Immature natural killer cell (primary cell): ENCODE data around the gene MEFV. TPM values are rescaled to one million over a fixed set of nuclear protein-coding genes. Genes with fewer than 3 reads are reported as not detected.
"Not testable (repeated sequence)": the region's sequence is repeated elsewhere in the genome, so short reads cannot be mapped to it uniquely, and the experiment has no call there.

Source experiments
- DNase-seq, 3 donors: peaks; one replicate each; pipeline ENCODE4 v3.0.0; 2022; ENCODE audit warnings: mixed read lengths in 1 of 3
- H3K27ac Mint-ChIP-seq, 6 donors: one replicate each; pipeline ENCODE4 v1.8.0; 2020; ENCODE audit warnings: mixed read lengths in 6 of 6, mild to moderate bottlenecking in 5 of 6, inconsistent platforms in 4 of 6, moderate library complexity in 3 of 6
- H3K27me3 Mint-ChIP-seq, 3 donors: one replicate each; pipeline ENCODE4 v1.8.0; 2020 to 2021; ENCODE audit warnings: low read depth in 3 of 3, mild to moderate bottlenecking in 3 of 3, mixed read lengths in 3 of 3, moderate library complexity in 3 of 3, inconsistent platforms in 1 of 3
- H3K36me3 Mint-ChIP-seq, 3 donors: one replicate each; pipeline ENCODE4 v1.8.0; 2020; ENCODE audit warnings: mixed read lengths in 3 of 3, inconsistent platforms in 2 of 3, mild to moderate bottlenecking in 2 of 3
- H3K4me1 Mint-ChIP-seq, 2 donors: one replicate each; pipeline ENCODE4 v1.8.0; 2020; ENCODE audit warnings: inconsistent platforms in 2 of 2, mild to moderate bottlenecking in 2 of 2, mixed read lengths in 2 of 2, moderate library complexity in 1 of 2
- H3K4me3 Mint-ChIP-seq, 5 donors: one replicate each; pipeline ENCODE4 v1.8.0; 2020; ENCODE audit warnings: mild to moderate bottlenecking in 5 of 5, mixed read lengths in 5 of 5, inconsistent platforms in 3 of 5, moderate library complexity in 3 of 5
- H3K9me3 Mint-ChIP-seq, 6 donors: one replicate each; pipeline ENCODE4 v1.8.0; 2020; ENCODE audit warnings: mild to moderate bottlenecking in 6 of 6, mixed read lengths in 6 of 6, inconsistent platforms in 4 of 6, moderate library complexity in 3 of 6
- polyA plus RNA-seq, 3 donors: library from polyadenylated mRNA; unstranded; fragments of 300-500 nt; fragmentation: Illumina TruSeq; gene quantifications; one replicate each; pipeline ENCODE4 v1.2.3, GENCODE V29; 2021

The MEFV gene
- polyA plus RNA-seq, 3 donors from 2014 or later = 0.32 to 0.46 TPM; not detected in 1

DNA sequence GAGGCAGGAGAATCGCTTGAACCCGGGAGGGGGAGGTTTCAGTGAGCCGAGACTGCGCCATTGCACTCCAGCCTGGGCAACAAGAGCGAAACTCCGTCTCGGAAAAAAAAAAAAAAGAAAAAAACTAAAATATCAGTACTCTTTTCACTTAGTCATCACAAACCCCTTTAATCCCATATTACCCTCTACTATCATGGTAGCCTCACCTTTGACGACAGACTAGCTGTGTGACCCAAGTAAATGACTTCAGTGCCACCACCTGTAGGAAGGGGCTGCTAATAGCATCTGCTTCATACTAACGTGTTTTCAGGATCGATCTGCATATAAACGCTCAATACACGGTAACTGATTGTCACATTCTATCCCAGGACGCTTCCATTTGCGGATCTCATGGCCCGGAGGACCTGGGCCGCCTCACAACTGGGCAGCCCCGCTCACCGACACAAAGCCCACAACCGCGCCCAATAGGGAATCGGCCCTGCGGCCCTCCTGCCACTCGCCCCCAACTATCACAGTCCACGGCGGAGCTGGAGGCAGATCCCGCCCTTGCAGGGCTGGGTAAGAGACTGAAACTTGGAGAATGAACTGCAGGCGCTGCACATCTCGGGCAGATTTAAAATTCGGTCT, 25.8 kb upstream of the MEFV start:
- H3K27me3 Mint-ChIP-seq = peaks cover 0 to 11% (median 7%) of the 10 kb centered on the region in 3 donors
- peak overlapping the region; percentile 81 to 93 (median 89) for H3K27ac Mint-ChIP-seq
- peak overlapping the region; percentile 85 to 95 (median 91) for H3K4me3 Mint-ChIP-seq
- no peak for DNase-seq
- H3K36me3 Mint-ChIP-seq = peaks cover 9 to 23% (median 18%) of the 10 kb centered on the region in 3 donors
- peaks cover 37 to 47% of the 10 kb centered on the region in 2 donors for H3K4me1 Mint-ChIP-seq
- peaks cover 0 to 10% (median 0%) of the 10 kb centered on the region in 6 donors for H3K9me3 Mint-ChIP-seq

DNA sequence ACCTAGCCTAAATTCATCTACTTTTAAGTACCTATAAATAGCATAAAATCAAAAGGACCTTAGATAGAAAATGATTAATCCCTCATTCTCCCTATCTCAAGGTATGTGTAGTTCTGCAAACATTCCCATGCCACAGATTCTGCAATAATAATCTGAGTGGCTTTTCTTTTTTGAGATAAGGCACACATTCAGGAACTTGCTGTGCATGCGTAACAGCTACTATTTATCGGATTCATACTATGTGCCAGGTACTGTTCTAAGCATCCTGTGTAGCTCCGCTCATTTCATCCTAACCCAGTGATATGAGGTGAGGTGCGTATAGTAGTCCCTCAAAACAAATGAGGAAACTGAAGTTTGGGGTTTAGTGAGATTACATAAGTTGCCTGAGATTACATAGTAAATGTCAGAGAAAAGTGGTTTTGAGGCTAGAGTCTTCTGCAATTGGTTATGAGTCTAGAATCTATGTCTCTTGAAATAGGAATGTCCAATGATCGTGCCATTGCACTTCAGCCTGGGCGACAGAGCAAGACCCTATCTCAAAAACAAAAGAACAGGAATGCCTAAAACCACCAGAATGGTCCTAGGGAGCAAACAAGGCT, 24.9 kb upstream of the MEFV start:
- no peak for DNase-seq
- peak overlapping the region in 1 of 6 donors; percentile 31 for H3K27ac Mint-ChIP-seq
- peaks cover 0 to 11% (median 7%) of the 10 kb centered on the region in 3 donors for H3K27me3 Mint-ChIP-seq
- peaks cover 0 to 4% (median 0%) of the 10 kb centered on the region in 6 donors for H3K9me3 Mint-ChIP-seq
- H3K4me3 Mint-ChIP-seq = peak overlapping the region; percentile 45 to 89 (median 57)
- H3K36me3 Mint-ChIP-seq = peaks cover 2 to 15% (median 9%) of the 10 kb centered on the region in 3 donors
- peaks cover 35 to 43% of the 10 kb centered on the region in 2 donors for H3K4me1 Mint-ChIP-seq

DNA sequence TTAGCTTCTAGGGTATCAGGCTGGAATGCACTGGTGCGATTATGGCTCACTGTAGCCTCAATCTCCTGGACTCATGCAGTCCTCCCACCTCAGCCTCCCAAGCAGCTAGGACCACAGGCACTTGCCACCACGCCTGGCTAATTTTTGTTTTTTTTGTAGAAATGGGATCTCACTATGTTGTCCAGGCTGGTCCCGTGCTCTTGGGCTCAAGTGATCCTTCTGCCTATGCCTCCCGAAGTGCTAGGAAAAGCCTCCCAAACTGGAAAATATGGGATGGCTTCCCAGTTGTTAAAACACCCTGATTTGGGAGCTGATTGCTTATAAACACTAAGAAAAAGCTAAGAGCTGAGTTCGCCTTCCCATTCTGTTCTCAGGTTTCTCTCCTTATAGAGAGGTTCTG, 20.2 kb upstream of the MEFV start:
- Mint-ChIP-seq H3K9me3 (no peaks in the 10 kb centered on the region), H3K27ac (no peak overlapping the region)

GRCh38 chr16:3274947-3275346, 18.5 kb upstream of the MEFV start:
- no peaks in the 10 kb centered on the region for H3K36me3 Mint-ChIP-seq
- no peak overlapping the region for H3K4me3 Mint-ChIP-seq
- H3K4me1 Mint-ChIP-seq = no peaks in the 10 kb centered on the region
- no peak overlapping the region for H3K27ac Mint-ChIP-seq
- no peaks in the 10 kb centered on the region for H3K9me3 Mint-ChIP-seq
- no peak for DNase-seq
- no peaks in the 10 kb centered on the region for H3K27me3 Mint-ChIP-seq

More for the DNA sequence above, 20.2 kb upstream of the MEFV start:
- H3K27me3 Mint-ChIP-seq = no peaks in the 10 kb centered on the region
- no peak overlapping the region for H3K4me3 Mint-ChIP-seq
- H3K36me3 Mint-ChIP-seq = no peaks in the 10 kb centered on the region
- no peak for DNase-seq
- H3K4me1 Mint-ChIP-seq = no peaks in the 10 kb centered on the region

DNA sequence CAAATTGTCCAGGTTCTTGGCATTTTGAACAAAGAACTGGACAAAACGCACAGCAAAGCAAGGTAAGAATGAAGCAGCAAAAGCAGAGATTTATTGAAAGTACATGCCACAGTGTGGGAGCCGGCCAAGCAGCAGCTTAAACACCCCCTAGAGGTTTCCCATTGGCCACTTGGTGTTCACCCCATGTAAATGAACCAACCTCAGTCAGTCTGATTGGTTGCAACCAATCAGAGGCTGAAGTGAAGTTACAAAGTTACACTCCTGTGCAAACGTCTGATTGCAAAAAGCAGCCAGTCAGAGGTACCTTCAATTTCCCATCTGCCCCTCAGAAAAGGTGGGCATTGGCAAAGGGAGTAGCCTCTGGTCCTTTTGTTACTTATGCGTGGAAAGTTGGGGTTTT, 18.1 kb upstream of the MEFV start:
- Mint-ChIP-seq H3K27ac (no peak overlapping the region), H3K4me3 (no peak overlapping the region), H3K9me3 (no peaks in the 10 kb centered on the region), H3K36me3 (peaks cover 0 to under 1% (median under 1%) of the 10 kb centered on the region in 3 donors), H3K4me1 (no peaks in the 10 kb centered on the region), H3K27me3 (no peaks in the 10 kb centered on the region)
- DNase-seq = no peak

DNA sequence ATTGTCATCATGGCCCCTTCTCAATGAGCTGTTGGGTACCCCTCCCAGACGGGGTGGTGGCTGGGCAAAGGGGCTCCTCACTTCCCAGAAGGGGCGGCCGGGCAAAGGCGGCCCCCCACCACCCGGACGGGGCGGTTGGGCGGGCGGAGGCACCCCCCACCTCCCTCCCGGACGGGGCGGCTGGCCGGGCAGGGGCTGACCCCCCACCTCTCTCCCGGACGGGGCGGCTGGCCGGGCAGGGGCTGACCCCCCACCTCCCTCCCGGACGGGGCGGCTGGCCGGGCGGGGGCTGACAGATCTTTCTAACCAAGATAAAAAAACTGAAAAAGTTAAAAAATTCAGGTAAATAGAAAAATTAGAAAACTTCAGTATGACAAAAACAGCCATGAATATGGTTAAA, 14.8 kb upstream of the MEFV start:
- not testable (repeated sequence) for H3K4me3 Mint-ChIP-seq, DNase-seq, H3K27ac Mint-ChIP-seq, H3K9me3 Mint-ChIP-seq, H3K27me3 Mint-ChIP-seq
- Mint-ChIP-seq H3K4me1 (peaks cover 10 to 13% of the 10 kb centered on the region in 2 donors), H3K36me3 (peaks cover 7 to 14% (median 12%) of the 10 kb centered on the region in 3 donors)

DNA sequence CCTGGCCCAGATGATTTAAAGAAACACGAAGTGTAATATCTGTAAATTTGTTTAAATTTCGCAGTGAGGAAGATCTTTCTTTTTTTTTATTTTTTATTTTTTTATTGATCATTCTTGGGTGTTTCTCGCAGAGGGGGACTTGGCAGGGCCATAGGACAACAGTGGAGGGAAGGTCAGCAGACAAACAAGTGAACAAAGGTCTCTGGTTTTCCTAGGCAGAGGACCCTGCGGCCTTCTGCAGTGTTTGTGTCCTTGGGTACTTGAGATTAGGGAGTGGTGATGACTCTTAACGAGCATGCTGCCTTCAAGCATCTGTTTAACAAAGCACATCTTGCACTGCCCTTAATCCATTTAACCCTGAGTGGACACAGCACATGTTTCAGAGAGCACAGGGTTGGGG, 14.3 kb upstream of the MEFV start:
- not testable (repeated sequence) for H3K27ac Mint-ChIP-seq, H3K9me3 Mint-ChIP-seq, H3K4me3 Mint-ChIP-seq, H3K27me3 Mint-ChIP-seq, DNase-seq
- H3K36me3 Mint-ChIP-seq = peaks cover 7 to 14% (median 12%) of the 10 kb centered on the region in 3 donors
- H3K4me1 Mint-ChIP-seq = peaks cover 10 to 15% of the 10 kb centered on the region in 2 donors

- peaks cover 6 to 13% (median 8%) of the 10 kb centered on the region in 3 donors for H3K27me3 Mint-ChIP-seq
- no peak overlapping the region for H3K4me3 Mint-ChIP-seq
- peaks cover 32 to 33% of the 10 kb centered on the region in 2 donors for H3K4me1 Mint-ChIP-seq
- H3K9me3 Mint-ChIP-seq = no peaks in the 10 kb centered on the region
- DNase-seq = no peak
- H3K27ac Mint-ChIP-seq = peak overlapping the region in 1 of 6 donors; percentile 12
- peaks cover 7 to 14% (median 12%) of the 10 kb centered on the region in 3 donors for H3K36me3 Mint-ChIP-seq
These were observed 11.9 kb upstream of the MEFV start for GRCh38 chr16:3268294-3268693.

GRCh38 chr16:3266873-3267537, 10.6 kb upstream of the MEFV start:
- H3K9me3 Mint-ChIP-seq = no peaks in the 10 kb centered on the region
- peak overlapping the region in 3 of 6 donors; percentile 55 to 60 (median 60) for H3K27ac Mint-ChIP-seq
- DNase-seq = peak in 2 of 3 donors; percentile 15 to 29

DNA sequence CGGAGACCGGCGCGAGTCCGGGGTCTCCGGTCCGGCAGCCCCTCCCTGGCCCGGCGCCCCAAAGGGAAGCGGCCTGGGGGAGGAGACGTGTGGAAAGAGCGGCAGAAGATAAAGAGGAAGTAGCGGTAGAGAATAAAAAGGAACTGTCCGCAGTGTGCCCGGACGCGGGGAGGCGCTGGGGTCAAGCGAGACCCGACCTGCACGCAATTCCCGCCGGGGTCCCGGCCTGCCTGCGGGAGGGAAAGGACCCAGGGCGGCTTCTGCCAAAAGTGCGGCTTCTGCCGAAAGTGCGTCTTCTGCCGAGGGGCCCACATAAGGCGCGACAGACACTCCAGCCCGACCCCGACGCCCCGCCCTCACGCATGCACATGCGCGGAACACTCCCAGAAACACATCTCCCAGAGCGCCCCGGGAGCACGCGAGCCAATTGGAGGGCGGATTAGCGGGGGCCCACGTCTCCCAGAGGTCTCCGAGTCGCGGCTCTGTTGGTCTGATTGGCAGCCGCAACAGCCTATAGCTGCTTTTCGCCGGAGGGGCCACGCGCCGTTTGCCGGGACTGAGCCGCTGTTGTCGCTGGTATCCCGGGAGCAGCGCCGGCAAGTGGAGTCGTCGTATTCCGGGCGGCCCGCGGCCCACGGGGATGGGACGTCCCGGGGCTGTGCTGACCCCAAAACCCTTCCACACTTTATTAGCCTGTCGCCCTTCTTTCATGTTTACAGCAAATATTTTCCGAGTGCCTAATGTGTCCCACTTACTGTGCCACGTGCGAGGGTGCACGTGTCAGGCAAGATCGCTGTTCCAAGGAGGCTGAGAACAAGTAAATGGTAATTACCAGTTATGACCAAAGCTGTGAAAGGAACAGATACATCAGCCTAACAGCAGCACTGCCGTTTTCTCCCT, 8.0 kb upstream of the MEFV start:
- peak; percentile 96 to 97 (median 96) for DNase-seq
- H3K4me1 Mint-ChIP-seq = peaks cover 46 to 49% of the 10 kb centered on the region in 2 donors
- peak overlapping the region; percentile 83 to 96 (median 94) for H3K4me3 Mint-ChIP-seq
- H3K9me3 Mint-ChIP-seq = no peaks in the 10 kb centered on the region
- peaks cover 5 to 14% (median 11%) of the 10 kb centered on the region in 3 donors for H3K36me3 Mint-ChIP-seq
- peak overlapping the region; percentile 88 to 98 (median 96) for H3K27ac Mint-ChIP-seq
- H3K27me3 Mint-ChIP-seq = peaks cover 8 to 14% (median 9%) of the 10 kb centered on the region in 3 donors

More at GRCh38 chr16:3266873-3267537, 10.6 kb upstream of the MEFV start:
- Mint-ChIP-seq H3K27me3 (peaks cover 8 to 14% (median 9%) of the 10 kb centered on the region in 3 donors), H3K36me3 (peaks cover 7 to 14% (median 12%) of the 10 kb centered on the region in 3 donors), H3K4me3 (peak overlapping the region in 1 of 5 donors; percentile 27), H3K4me1 (peaks cover 43 to 44% of the 10 kb centered on the region in 2 donors)

GRCh38 chr16:3262517-3262916, 6.1 kb upstream of the MEFV start:
- H3K4me3 Mint-ChIP-seq = peak overlapping the region; percentile 83 to 96 (median 94)
- no peak for DNase-seq
- H3K9me3 Mint-ChIP-seq = no peaks in the 10 kb centered on the region
- peak overlapping the region; percentile 87 to 97 (median 96) for H3K27ac Mint-ChIP-seq
- H3K4me1 Mint-ChIP-seq = peaks cover 41 to 49% of the 10 kb centered on the region in 2 donors
- H3K27me3 Mint-ChIP-seq = peaks cover 8 to 14% (median 9%) of the 10 kb centered on the region in 3 donors
- peaks cover 0 to 6% (median 6%) of the 10 kb centered on the region in 3 donors for H3K36me3 Mint-ChIP-seq

DNA sequence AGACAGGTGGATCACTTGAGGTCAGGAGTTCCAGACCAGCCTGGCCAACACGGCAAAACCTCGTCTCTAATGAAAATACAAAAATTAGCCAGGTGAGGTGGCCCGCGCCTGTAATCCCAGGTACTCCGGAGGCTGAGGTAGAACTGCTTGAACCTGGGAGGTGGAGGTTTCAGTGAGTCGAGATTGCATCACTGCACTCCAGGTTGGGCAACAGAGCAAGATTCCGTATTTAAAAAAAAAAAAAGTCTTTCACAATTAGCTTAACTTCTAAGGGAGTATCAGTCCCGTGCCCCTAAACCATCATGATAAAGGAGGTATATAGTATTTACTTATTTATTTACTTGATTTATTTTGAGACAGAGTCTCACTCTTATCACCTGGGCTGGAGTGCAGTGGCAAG, 3.4 kb upstream of the MEFV start:
- DNase-seq = no peak
- peaks cover 24 to 30% of the 10 kb centered on the region in 2 donors for H3K4me1 Mint-ChIP-seq
- no peak overlapping the region for H3K4me3 Mint-ChIP-seq
- H3K9me3 Mint-ChIP-seq = no peaks in the 10 kb centered on the region
- no peak overlapping the region for H3K27ac Mint-ChIP-seq
- no peaks in the 10 kb centered on the region for H3K36me3 Mint-ChIP-seq
- H3K27me3 Mint-ChIP-seq = peaks cover 7 to 17% (median 8%) of the 10 kb centered on the region in 3 donors

- H3K4me3 Mint-ChIP-seq = no peak overlapping the region
- peaks cover 0 to 3% (median 0%) of the 10 kb centered on the region in 3 donors for H3K27me3 Mint-ChIP-seq
- no peaks in the 10 kb centered on the region for H3K36me3 Mint-ChIP-seq
- H3K9me3 Mint-ChIP-seq = no peaks in the 10 kb centered on the region
- no peak overlapping the region for H3K27ac Mint-ChIP-seq
- DNase-seq = no peak
- H3K4me1 Mint-ChIP-seq = peaks cover 3 to 5% of the 10 kb centered on the region in 2 donors
These were observed 533 bp upstream of the MEFV start for GRCh38 chr16:3256866-3257465.
